A549 (cell line): Measurements from ENCODE around the gene MMP1.

Experiments used
- CEBPB ChIP-seq, 2 experiments: fragments of >200 bp in 1 of 2; sonication (Bioruptor Twin) in 1 of 2; formaldehyde crosslinking in 1 of 2; IDR thresholded peaks; 2 replicates each; pipeline ENCODE4 v1.6.1; 2012 to 2016
- EHMT2 ChIP-seq: fragments of 200-600 bp; sonication (generic); IDR thresholded peaks from 2 replicates; pipeline ENCODE4 v1.6.1; 2016; ENCODE audit warnings: antibody characterized with exemption, low read depth, mild to moderate bottlenecking, moderate library complexity
- POLR2A ChIP-seq: IDR thresholded peaks from 2 replicates; pipeline ENCODE4 v1.6.1; 2012; ENCODE audit warnings: mild to moderate bottlenecking, low read length
- USF2 ChIP-seq: fragments of 450-650 bp; IDR thresholded peaks from 2 replicates; pipeline ENCODE4 v1.6.1; 2014; ENCODE audit warnings: antibody characterized with exemption
- ZFP36 ChIP-seq: fragments of 450-650 bp; IDR thresholded peaks from 2 replicates; pipeline ENCODE4 v1.6.1; 2014; ENCODE audit warnings: borderline replicate concordance; ENCODE audit not compliant: partially characterized antibody

GRCh38 chr11:102830001-102830727, 32.2 kb upstream of the MMP1 start:
- TF ChIP-seq USF2 (no peak), POLR2A (no peak), EHMT2 (no peak), ZFP36 (no peak), CEBPB (IDR thresholded peaks at IDR 0.05) (no peak)
